ENCODE data around the gene FCHO1.

Gene FCHO1

DNA sequence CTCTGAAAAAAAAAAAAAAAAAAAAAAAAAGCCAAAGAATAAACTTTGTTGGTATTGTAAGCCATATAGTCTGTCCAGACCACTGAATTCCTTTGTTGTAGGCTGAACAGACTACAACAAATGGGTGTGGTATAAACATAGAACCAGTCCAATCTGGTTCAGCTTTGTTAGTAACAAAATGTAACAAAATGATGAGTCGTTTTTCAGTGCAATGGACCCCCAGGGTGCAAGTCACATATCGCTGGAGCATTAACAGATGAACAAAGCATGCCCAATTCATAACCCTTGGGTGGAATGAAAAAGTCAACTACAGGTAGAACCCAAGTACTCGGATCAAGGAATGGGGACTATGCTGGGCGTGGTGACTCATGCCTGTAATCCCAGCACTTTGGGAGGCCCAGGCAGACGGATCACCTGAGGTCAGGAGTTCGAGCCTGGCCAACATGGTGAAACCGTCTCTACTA is 13.6 kb upstream of the FCHO1 start:
- DNase-seq, result no peak

DNA sequence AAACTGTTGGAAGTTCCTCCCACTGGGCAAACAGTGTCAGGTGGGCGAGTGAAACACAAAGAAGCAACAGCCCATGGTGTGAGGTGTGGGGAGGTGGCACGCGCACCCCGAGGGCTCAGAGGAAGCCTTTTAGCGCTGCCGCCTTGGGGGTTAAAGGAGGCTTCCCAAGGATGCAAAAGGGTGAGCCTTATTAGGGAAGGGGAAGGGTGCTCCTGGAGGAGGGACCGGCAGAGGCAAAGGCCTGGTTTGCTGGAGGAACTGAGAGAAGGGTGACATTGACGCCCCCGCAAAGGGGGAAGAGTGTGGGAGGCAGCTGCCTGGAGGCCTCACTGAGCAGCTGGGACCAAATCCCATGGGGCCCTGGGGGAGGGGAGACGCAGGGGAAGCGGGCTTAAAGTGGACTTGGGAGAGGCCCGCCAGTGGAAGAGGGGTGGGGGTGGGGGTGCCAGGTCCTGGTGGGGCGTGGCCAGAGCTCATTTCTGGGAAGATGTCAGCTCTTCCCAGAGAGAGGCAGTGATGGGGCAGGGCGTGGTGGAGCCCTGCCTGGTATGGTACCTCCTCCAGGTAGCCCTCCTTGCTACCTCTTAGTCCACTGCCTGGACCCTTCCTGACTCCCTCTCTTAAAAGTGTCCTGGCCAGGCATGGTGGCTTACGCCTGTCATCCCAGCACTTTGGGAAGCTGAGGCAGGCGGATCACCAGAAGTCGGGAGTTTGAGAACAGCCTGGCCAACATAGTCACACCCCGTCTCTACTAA is 12.0 kb upstream of the FCHO1 start:
- no peak for DNase-seq

- no peak for DNase-seq
Measured at GRCh38 chr19:17741456-17741855, 9.8 kb upstream of the FCHO1 start.

DNA sequence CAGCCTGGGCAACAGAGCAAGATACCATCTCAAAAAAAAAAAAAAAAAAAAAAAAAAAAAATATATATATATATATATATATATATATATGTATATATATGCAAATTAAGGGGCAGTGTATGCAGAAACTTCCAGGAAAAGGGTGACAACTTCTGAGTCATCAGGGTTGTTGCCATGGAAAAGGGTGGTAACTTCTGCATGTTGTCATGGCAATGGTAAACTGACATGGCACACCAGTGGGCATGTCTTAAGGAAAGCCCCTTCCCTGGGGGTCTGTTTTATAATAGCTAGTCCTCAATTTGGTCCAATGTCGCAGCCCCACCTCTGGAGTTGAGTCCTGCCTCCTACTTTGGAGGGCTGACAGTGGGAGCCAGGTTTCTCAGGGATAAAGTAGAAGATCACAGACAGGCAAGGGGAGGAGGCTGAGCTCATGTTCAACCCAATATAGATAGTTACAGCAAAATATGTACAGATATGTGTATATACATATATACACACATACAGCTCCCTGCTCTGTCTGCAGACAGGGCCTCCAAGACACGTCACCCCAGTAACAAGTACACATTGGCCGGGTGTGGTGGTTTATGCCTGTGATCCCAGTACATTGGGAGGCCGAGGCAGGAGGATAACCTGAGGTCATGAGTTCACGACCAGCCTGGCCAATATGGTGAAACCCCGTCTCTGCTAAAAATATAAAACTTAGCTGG is 7.2 kb upstream of the FCHO1 start:
- no peak for DNase-seq

DNA sequence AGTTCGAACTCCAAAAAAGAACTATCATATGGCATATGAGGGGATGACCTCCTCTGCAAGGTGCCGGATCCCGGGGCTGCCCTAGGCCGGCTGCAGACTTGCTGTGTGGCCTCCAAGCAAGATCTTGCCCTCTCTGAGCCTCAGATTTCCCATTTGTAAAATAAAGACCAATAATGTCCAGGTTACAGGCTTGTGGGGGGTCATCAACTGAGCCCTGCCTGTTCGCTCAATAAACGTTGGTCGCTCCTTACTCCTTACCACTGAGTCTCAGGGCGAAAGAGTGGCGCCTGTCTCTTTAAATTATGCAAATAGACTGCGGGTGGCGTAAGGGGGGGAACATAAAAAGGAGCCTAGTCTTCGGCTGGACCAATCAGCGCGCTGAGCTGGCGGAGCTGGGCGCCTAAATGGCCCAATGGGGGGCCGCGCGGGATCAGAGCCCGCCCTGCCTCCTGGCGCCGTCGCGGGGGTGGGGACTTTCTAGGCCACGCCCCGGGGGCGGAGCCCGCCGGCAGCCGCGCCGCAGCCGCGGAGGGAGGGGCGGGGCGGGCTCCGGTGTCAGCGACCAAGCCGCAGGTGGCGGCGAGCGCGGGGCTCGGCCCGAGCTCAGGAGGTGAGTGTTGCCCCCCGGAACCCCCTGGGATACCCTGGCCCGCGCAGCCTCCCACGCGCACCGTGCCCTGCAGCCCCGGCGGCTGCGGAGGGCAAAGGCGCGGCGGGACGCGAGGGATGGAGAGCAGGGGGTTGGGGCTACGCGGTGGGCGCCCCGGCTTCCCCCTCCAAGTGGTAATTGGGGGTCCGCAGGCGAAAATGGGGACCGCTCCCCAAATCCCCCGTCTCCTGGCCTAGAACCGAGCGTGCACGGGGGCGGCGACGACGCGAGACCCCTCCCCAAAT is 3.8 kb upstream of the FCHO1 start:
- peak; percentile 87 for DNase-seq

GRCh38 chr19:17748884-17749638 is 2.2 kb upstream of the FCHO1 start:
- DNase-seq, result no peak

DNA sequence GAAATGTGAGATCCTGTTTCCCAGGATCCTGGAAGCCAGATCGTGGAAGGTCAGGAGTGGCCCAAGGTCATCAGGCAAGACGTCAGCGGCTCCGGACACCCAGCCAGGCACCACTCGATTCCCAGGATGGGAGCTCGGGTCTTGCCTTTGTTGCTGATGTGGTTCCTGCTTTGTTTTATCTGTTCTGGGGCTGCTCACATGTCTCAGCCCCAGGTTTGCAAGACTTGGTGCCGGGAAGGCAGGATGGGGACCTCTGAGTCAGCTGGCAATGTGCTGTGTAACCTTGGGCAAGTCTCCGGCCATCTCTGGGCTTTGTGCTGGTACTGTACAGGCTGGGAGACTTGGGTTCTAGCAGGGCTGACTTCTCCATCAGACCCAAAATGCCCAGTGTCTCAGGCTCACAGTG is 1.4 kb upstream of the FCHO1 start:
- no peak for DNase-seq

- no peak for DNase-seq
Measured at GRCh38 chr19:17751912-17752273, 616 bp downstream of the FCHO1 start.

- DNase-seq, result no peak
Measured at GRCh38 chr19:17752865-17753639, 1.8 kb downstream of the FCHO1 start.

GRCh38 chr19:17753976-17754375 is 2.7 kb downstream of the FCHO1 start:
- DNase-seq, result no peak

- DNase-seq, result no peak
Measured at GRCh38 chr19:17754634-17755442, 3.6 kb downstream of the FCHO1 start.

- DNase-seq, result no peak
Measured at GRCh38 chr19:17755443-17755890, 4.2 kb downstream of the FCHO1 start.

GRCh38 chr19:17755977-17756670 is 4.8 kb downstream of the FCHO1 start:
- DNase-seq, result no peak

GRCh38 chr19:17757125-17757524 is 5.8 kb downstream of the FCHO1 start:
- DNase-seq, result no peak

DNA sequence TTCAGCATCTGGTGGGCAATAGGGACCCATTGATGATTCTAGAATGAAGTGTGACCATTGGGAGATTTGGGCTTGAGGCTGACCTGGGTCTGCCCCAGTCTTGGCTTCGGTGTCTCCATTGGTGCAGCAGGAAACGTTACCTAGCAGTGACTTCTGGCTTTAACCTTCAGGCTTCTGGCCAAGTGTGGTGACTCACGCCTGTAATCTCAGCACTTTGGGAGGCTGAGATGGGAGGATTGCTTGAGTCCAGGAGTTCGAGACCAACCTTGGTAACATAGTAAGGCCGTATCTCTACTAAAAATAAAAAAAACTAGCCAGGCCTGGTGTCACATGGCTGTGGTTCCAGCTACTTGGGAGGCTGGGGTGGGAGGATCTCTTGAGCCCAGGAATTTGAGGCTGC is 7.2 kb downstream of the FCHO1 start:
- DNase-seq, result no peak

GRCh38 chr19:17761148-17761547 is 9.9 kb downstream of the FCHO1 start:
- DNase-seq, result no peak

GRCh38 chr19:17762505-17763229 is 11.4 kb downstream of the FCHO1 start:
- peak; percentile 19 for DNase-seq

GRCh38 chr19:17764348-17764747 is 13.1 kb downstream of the FCHO1 start:
- DNase-seq, result no peak

- no peak for DNase-seq
Measured at GRCh38 chr19:17765069-17765618, 13.9 kb downstream of the FCHO1 start.

Data from NCI-H1048 (cell line).